ENCODE measurements around the gene SNAPIN.
"Not testable (repeated sequence)": the region's sequence is repeated elsewhere in the genome, so short reads cannot be mapped to it uniquely, and the experiment has no call there.

Gene SNAPIN

DNA sequence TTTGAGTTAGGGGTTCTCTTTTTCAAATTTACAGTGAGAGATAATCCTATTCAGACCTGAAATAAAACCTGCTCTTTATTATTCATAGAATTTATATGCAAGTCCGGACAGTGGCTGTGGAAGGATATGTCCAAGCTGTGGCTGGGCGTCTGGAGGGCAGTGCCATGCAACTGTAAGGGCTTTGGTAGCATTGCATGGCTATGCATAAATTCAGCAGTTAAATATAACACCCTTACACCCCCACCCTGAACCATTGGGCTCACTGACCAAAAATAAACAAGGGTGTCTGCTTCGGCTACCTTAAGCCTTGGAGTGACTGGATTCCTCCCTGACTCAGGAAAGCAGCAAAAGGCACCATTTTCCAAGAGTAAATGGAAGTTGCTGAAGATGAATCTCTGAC lies 19.2 kb upstream of the SNAPIN start:
- H3K9ac ChIP-seq (ENCODE audit: insufficient read length, low read depth): no peak overlapping the region
- peaks cover 94% of the 10 kb centered on the region for H3K36me3 ChIP-seq (ENCODE audit: insufficient read depth, insufficient read length, low read length)
- no peaks in the 10 kb centered on the region for H3K4me1 ChIP-seq (ENCODE audit: insufficient read depth, insufficient read length)
- no peak for DNase-seq (ENCODE audit: low read depth, low spot score)
- H3K9me3 ChIP-seq (ENCODE audit: insufficient read depth, low read length): no peaks in the 10 kb centered on the region
- H3K27me3 ChIP-seq (ENCODE audit: insufficient read depth, insufficient read length): no peaks in the 10 kb centered on the region
- no peak overlapping the region for H3K4me3 ChIP-seq (ENCODE audit: insufficient read length, low read depth)
- TF ChIP-seq SUZ12 (IDR thresholded peaks at IDR 0.05; ENCODE audit: extremely low read depth, insufficient read depth, insufficient read length) (no peak), ZNF274 (IDR thresholded peaks at IDR 0.05; ENCODE audit: low read depth, low read length) (no peak), YY1 (IDR thresholded peaks at IDR 0.05; ENCODE audit: insufficient read depth, insufficient read length) (no peak)

DNA sequence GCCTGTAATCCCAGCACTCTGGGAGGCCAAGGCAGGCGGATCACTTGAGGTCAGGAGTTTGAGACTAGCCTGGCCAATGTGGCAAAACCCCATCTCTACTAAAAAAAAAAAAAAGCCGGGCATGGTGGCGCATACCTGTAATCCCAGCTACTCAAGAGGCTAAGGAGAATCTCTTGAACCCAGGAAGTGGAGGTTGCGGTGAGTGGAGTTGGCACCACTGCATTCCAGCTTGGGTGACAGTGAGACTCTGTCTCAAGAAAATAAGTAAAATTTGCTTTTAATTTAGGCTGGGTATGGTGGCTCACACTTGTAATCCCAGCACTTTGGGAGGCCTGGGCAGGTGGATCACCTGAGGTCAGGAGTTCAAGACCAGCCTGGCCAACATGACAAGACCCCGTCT lies 18.3 kb upstream of the SNAPIN start:
- peaks cover 99% of the 10 kb centered on the region for H3K36me3 ChIP-seq (ENCODE audit: insufficient read depth, insufficient read length, low read length)
- H3K9ac ChIP-seq (ENCODE audit: insufficient read length, low read depth); H3K9me3 ChIP-seq (ENCODE audit: insufficient read depth, low read length); H3K4me3 ChIP-seq (ENCODE audit: insufficient read length, low read depth); DNase-seq (ENCODE audit: low read depth, low spot score); H3K27me3 ChIP-seq (ENCODE audit: insufficient read depth, insufficient read length); H3K4me1 ChIP-seq (ENCODE audit: insufficient read depth, insufficient read length): not testable (repeated sequence)

DNA sequence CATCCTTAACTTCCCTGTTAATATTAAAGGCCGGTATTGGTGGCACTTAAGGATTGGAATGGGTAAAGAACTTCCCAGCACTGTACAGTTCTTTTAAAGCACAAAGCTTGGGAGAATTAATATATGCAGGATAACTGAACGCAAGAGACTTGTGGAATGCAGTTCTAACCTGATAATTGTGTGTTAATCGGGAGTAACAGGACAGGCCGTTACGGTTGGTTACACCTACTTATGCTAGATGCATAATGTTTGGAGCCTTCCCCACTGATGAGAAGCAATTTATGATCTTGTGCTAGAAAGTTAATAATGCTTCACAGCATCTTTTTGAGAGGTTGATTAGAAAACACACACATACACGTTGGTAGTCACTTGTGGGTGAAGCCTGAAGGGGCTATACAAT lies 17.6 kb upstream of the SNAPIN start:
- no peak for DNase-seq (ENCODE audit: low read depth, low spot score)
- TF ChIP-seq SUZ12 (IDR thresholded peaks at IDR 0.05; ENCODE audit: extremely low read depth, insufficient read depth, insufficient read length) (no peak), ZNF274 (IDR thresholded peaks at IDR 0.05; ENCODE audit: low read depth, low read length) (no peak), YY1 (IDR thresholded peaks at IDR 0.05; ENCODE audit: insufficient read depth, insufficient read length) (no peak)
- no peaks in the 10 kb centered on the region for H3K4me1 ChIP-seq (ENCODE audit: insufficient read depth, insufficient read length)
- no peaks in the 10 kb centered on the region for H3K27me3 ChIP-seq (ENCODE audit: insufficient read depth, insufficient read length)
- no peaks in the 10 kb centered on the region for H3K9me3 ChIP-seq (ENCODE audit: insufficient read depth, low read length)
- H3K36me3 ChIP-seq (ENCODE audit: insufficient read depth, insufficient read length, low read length): peaks cover 99% of the 10 kb centered on the region
- H3K9ac ChIP-seq (ENCODE audit: insufficient read length, low read depth): no peak overlapping the region
- no peak overlapping the region for H3K4me3 ChIP-seq (ENCODE audit: insufficient read length, low read depth)

DNA sequence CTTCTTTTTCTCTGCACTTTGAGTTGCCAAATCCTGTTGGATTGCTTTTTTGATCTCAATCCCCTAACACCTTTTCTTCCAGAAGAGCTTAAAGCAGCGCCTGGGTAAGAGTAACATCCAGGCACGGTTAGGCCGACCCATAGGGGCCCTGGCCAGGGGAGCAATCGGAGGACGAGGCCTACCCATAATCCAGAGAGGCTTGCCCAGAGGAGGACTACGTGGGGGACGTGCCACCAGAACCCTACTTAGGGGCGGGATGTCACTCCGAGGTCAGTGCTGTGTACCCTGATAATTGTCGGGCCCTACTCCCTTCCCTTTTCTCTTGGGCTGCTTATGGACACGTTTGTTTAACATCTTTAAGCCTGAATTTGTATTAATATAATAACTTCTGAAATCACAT lies 16.3 kb upstream of the SNAPIN start:
- Histone ChIP-seq H3K27me3 (ENCODE audit: insufficient read depth, insufficient read length) (no peaks in the 10 kb centered on the region), H3K9ac (ENCODE audit: insufficient read length, low read depth) (no peak overlapping the region), H3K4me3 (ENCODE audit: insufficient read length, low read depth) (no peak overlapping the region), H3K9me3 (ENCODE audit: insufficient read depth, low read length) (no peaks in the 10 kb centered on the region), H3K36me3 (ENCODE audit: insufficient read depth, insufficient read length, low read length) (peaks cover 99% of the 10 kb centered on the region), H3K4me1 (ENCODE audit: insufficient read depth, insufficient read length) (no peaks in the 10 kb centered on the region)
- no peak for DNase-seq (ENCODE audit: low read depth, low spot score)
- TF ChIP-seq ZNF274 (IDR thresholded peaks at IDR 0.05; ENCODE audit: low read depth, low read length): no peak
- no peak for TF ChIP-seq SUZ12 (IDR thresholded peaks at IDR 0.05; ENCODE audit: extremely low read depth, insufficient read depth, insufficient read length)
- no peak for TF ChIP-seq YY1 (IDR thresholded peaks at IDR 0.05; ENCODE audit: insufficient read depth, insufficient read length)

DNA sequence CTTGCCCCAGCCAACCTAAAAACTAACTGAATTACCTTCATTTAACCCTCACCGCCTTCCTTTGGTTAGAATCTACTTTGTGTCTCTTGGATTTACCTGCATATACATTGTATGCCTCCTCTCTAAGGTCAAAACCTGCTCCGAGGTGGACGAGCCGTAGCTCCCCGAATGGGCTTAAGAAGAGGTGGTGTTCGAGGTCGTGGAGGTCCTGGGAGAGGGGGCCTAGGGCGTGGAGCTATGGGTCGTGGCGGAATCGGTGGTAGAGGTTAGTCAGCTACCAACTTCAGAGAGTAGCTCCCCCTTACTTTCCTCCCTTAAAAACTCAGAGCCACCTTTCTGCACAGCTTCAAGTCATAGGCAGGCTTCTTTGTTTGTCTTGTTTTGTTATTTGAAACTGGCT lies 15.4 kb upstream of the SNAPIN start:
- Histone ChIP-seq H3K27me3 (ENCODE audit: insufficient read depth, insufficient read length) (no peaks in the 10 kb centered on the region), H3K9ac (ENCODE audit: insufficient read length, low read depth) (no peak overlapping the region), H3K9me3 (ENCODE audit: insufficient read depth, low read length) (no peaks in the 10 kb centered on the region), H3K36me3 (ENCODE audit: insufficient read depth, insufficient read length, low read length) (peaks cover 93% of the 10 kb centered on the region), H3K4me1 (ENCODE audit: insufficient read depth, insufficient read length) (no peaks in the 10 kb centered on the region), H3K4me3 (ENCODE audit: insufficient read length, low read depth) (no peak overlapping the region)
- DNase-seq (ENCODE audit: low read depth, low spot score): no peak
- TF ChIP-seq ZNF274 (IDR thresholded peaks at IDR 0.05; ENCODE audit: low read depth, low read length) (no peak), SUZ12 (IDR thresholded peaks at IDR 0.05; ENCODE audit: extremely low read depth, insufficient read depth, insufficient read length) (no peak), YY1 (IDR thresholded peaks at IDR 0.05; ENCODE audit: insufficient read depth, insufficient read length) (no peak)

DNA sequence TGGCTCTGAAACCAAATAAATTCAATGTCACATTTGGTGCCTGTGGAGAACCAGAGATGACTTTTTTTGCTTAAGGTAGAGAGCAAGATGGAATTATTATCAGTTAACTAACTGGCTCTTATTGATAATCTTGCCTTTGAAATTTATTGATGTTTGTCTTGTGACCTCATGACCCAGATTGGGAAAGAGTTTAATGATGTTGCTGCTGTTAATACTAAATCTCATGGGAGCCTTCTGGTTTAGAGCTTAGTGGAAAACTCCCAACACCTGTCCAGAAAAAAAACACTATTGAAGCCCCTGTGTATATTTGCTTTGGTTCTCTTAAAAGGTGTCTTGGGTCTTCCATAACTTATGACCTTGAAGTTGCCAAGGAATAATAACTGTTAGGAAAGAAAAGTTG lies 14.7 kb upstream of the SNAPIN start:
- Histone ChIP-seq H3K4me3 (ENCODE audit: insufficient read length, low read depth) (no peak overlapping the region), H3K4me1 (ENCODE audit: insufficient read depth, insufficient read length) (no peaks in the 10 kb centered on the region), H3K27me3 (ENCODE audit: insufficient read depth, insufficient read length) (no peaks in the 10 kb centered on the region), H3K9ac (ENCODE audit: insufficient read length, low read depth) (no peak overlapping the region), H3K36me3 (ENCODE audit: insufficient read depth, insufficient read length, low read length) (peaks cover 86% of the 10 kb centered on the region), H3K9me3 (ENCODE audit: insufficient read depth, low read length) (no peaks in the 10 kb centered on the region)
- no peak for DNase-seq (ENCODE audit: low read depth, low spot score)
- no peak for TF ChIP-seq ZNF274 (IDR thresholded peaks at IDR 0.05; ENCODE audit: low read depth, low read length)
- TF ChIP-seq YY1 (IDR thresholded peaks at IDR 0.05; ENCODE audit: insufficient read depth, insufficient read length): no peak
- TF ChIP-seq SUZ12 (IDR thresholded peaks at IDR 0.05; ENCODE audit: extremely low read depth, insufficient read depth, insufficient read length): no peak

DNA sequence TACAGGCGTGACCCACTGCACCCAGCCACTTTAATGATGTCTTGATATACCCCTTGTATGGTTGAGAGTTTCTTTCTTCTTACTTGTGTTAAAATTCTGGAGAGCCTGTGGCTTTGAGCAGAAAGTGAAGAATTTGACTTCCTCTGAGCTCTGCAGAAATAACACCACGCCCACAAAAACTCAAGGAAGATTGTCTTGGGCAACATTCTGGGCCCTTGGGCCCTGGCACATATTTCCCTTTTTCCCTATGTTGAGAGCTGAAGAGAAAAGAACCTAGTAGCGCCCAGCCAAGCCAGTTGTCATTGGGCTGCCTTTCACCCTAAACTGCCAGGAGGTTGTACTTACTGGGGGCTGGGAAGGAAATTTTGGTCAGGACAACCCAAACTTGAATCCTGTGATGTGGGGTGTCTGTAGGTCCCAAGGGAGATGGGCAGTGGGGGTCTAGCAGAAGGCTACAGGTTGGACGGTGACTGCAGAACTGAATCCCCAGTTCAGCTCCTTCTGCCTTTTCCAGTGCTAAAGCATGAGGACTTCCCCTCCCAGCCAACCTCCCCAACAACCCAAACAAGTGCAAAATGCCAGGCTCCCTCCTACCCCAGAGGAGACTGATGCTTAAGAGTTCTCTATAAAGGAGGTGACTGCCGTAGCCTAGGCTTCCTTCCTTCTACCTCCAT lies 11.7 kb upstream of the SNAPIN start:
- TF ChIP-seq ZNF274 (IDR thresholded peaks at IDR 0.05; ENCODE audit: low read depth, low read length): no peak
- TF ChIP-seq SUZ12 (IDR thresholded peaks at IDR 0.05; ENCODE audit: extremely low read depth, insufficient read depth, insufficient read length): no peak
- no peak for TF ChIP-seq YY1 (IDR thresholded peaks at IDR 0.05; ENCODE audit: insufficient read depth, insufficient read length)

More for the DNA sequence above, 11.7 kb upstream of the SNAPIN start:
- H3K4me3 ChIP-seq (ENCODE audit: insufficient read length, low read depth): no peak overlapping the region
- no peak overlapping the region for H3K9ac ChIP-seq (ENCODE audit: insufficient read length, low read depth)
- DNase-seq (ENCODE audit: low read depth, low spot score): no peak
- H3K4me1 ChIP-seq (ENCODE audit: insufficient read depth, insufficient read length): peaks cover 3% of the 10 kb centered on the region
- H3K36me3 ChIP-seq (ENCODE audit: insufficient read depth, insufficient read length, low read length): peaks cover 56% of the 10 kb centered on the region
- no peaks in the 10 kb centered on the region for H3K27me3 ChIP-seq (ENCODE audit: insufficient read depth, insufficient read length)
- no peaks in the 10 kb centered on the region for H3K9me3 ChIP-seq (ENCODE audit: insufficient read depth, low read length)
